DMS79 (cell line): ENCODE results near the gene RDX.
"Not testable (repeated sequence)": the region's sequence is repeated elsewhere in the genome, so short reads cannot be mapped to it uniquely, and the experiment has no call there.

ENCODE experiments used
- DNase-seq: peaks from one replicate; lab custom pipeline; 2025; lab: John Stamatoyannopoulos, UW

Gene RDX

DNA sequence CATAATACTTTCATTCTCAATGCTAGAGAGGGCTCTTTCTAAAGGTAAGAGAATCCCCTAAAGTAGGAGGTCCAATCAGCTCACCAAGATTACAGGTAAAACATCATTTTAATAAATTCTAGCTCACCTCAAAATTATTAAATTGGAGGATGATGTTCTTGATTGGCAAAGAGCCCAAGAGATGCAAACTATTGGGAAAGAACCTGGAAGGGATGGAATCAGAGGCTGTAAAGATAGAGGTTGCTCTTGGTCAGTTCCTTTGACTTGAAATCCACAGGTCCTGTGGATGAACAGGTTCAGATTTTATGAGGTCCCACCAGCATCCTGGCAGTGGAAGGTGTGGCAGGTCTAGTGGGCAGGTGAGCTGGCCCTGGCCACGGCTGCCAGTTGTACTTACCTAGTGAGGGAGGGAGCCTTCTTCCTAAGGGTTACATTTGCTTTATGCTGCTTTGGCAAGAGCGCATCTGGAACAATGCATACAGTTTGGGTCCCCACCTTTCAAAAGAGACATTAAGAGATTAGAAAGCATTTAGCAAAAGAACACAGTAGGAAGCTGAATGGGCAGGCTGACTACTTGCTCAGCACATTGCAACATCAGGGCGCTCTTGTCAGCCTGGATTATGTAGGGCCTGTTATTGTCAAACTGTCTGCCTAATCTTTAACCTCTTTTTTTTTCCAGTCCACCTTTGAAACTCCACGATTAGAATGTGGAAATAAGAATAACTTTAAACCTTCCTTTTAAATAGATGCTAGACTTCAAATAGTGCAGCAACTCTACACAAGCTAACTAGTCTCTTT is 97.0 kb downstream of the RDX start:
- no peak for DNase-seq

DNA sequence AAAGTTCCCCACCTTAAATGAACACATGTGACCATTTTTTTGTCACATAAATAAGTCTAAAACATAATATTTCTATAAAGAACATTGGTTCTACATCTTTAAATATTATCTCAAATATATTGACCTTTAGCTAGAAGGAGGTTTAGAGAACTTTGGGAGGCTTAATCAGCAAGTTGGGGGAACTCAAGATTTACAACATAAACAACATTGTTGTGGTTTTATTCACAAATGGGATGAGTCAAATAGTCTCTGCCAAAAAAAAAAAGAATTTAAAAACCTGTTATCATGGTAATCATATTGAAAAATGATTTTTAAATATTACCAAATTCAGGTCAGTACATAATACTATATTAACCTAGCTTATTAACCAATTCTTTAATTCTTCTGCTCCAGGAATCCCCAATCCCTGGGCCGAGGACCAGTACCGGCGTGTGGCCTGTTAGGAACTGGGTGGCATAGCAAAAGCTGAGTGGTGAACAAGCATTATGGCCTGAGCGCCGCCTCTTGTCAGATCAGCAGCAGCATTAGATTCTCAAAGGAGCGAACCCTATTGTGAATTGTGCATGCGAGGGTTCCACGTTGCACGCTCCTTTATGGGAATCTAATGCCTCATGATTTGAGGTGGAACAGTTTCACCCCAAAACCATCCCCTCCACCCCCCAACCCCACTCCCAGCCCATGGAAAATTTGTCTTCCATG is 98.2 kb downstream of the RDX start:
- no peak for DNase-seq

DNA sequence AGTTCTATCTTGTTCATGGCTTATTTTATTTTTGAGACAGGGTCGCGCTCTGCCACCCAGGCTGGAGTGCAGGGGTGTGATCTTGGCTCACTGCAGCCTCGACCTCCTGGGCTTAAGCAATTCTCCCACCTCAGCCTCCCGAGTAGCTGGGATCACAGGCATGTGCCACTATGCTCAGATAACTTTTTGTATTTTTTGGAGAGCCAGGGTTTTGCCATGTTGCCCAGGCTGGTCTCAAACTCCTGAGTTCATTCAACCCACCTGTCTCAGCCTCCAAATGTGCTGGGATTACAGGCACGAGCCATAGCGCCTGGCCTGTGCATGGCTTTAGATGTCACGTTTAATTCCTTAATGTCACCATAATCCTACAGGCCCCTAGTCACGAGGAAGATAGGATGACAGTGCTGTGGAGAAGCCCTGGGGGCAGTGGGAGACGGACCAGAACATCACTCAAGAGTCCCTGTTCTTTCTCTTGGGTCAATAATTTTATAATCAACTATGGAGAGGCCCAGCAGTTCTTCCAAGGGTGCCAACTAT is 99.5 kb downstream of the RDX start:
- no peak for DNase-seq

DNA sequence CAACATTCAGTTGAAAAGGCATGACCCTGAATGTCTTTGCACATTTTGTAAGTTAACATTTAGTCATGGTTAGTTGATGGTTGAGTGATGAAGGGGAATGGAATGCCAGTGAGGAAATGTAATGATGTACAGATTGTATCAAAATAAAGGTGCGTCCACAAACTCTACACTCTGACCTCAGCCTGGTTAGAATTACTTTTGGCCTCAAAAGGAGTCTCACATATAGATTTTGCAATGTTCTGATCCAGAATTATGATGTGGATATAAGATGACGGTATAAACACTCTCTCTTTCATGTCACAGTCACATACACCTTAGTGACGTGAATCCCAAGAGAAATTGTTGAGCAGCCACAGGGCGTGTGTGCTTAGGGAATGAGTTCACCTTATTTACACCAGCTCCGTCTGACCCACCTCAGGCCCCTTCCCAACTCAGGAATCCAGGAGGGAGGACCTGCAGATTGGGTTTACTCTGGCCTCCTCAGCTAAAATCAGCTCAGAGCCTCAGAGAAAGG is 100.1 kb downstream of the RDX start:
- DNase-seq: no peak

DNA sequence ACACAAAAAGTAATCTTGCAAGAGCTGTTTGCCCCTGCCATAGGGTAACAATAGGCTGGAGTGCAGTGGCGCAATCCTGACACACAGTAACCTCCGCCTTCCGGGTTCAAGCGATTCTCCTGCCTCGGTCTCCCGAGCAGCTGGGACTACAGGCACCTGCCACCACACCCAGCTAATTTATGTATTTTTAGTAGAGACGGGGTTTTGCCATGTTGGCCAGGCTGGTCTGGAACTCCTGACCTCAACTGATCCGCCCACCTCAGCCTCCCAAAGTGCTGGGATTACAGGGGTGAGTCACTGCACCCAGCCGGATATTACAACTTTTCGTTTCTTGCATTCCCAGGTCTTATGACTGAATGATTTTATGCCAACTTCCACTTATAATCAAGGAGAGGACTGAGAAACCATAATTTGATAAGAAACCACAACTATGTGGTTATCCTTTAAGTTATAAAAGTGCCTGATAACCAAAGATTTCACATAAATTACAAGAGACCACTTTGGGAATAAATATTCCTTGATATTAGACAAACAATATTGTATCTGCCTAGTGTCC is 102.1 kb downstream of the RDX start:
- not testable (repeated sequence) for DNase-seq

DNA sequence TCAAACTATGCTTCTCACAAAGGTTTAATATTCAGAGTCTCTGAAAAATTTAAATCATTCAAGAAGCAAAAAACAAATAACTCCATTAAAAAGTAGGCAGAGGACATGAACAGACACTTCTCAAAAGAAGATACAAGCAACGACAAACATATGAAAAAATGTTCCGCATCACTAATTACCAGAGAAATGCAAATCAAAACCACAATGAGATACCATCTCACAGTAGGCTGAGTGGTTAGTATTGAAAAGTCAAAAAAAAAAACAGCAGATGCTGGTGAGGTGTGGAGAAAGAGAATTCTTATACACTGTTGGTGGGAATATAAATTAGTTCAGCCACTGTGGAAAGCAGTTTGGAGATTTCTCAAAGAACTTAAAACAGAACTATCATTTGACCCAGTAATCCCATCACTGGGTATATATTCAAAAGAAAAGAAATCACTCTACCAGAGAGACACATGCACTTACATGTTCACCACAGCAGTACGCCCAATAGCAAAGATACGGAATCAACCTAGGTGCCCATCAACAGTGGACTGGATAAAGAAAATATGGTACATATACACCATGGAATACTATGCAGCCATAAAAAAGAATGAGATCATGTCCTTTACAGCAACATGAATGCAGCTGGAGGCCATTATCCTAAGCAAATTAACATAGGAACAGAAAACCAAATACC is 103.7 kb downstream of the RDX start:
- not testable (repeated sequence) for DNase-seq

DNA sequence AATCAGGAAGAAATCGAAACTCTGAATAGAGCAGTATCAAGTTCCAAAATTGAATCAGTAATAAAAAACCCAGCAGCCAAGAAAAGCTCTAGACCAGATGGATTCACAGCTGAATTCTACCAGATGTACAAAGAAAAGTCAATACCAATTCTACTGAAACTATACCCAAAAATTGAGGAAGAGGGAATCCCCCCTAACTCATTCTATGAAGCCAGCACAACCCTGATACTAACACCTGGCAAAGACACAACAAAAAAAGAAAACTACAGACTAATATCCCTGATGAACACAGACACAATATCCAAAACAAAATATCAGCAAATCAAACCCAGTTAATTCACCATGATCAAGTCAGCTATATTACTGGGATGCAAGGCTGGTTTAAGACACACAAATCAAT is 105.5 kb downstream of the RDX start:
- DNase-seq: no peak

DNA sequence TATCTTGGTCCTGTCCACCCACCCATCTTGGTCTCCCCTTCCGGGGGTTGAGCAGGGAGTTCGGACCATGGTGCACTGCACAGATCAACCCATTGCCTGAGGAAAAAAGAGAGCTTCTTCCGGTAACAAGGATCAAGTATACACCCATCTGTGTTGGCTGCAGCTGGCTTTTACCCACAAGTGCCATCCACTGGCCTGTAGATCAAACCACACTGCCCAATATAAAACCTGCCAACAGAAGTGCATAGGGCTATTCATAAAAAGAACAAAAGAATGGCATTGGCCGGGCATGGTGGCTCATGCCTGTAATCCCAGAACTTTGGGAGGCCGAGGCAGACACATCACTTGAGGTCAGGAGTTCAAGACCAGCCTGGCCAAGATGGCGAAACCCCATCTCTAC is 108.7 kb downstream of the RDX start:
- DNase-seq: no peak

DNA sequence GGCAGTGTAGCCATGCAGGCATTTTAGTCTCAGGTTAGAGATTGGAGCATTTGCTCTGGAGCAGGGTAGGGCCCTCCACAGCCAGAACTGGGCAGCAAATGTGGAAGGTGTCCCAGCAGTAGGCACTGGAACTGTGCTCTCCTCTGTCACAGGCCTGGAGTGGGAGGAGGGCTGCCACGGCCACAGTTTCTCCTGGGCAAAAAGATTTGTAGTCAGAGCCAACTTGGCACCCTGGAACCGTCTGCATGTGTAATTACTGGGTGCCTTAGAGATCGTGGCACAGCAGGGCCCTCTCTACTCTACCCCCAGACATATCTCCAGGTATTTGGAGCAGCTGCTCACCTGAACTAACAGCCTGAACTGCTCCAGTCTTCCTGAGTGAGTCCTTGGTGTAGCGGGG is 109.5 kb downstream of the RDX start:
- no peak for DNase-seq

DNA sequence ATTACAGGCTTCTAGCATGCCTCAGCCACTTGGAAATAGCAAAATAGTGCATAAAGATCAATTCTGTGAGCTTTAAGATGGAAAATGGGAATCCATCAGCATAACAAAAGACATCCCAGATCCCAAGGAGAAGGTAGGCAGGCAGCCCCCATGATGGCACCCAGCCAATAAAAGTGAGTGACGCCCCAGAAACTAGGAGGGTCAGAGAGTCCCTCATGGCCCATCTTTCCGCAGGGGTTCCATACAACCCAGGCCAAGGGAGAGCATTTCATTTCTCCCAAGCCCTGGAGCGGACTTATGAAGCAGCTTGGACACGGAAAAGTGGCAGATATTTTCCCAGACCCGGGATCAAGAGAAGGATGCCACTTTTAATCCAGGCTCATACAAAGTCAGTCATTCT is 110.0 kb downstream of the RDX start:
- DNase-seq: no peak

DNA sequence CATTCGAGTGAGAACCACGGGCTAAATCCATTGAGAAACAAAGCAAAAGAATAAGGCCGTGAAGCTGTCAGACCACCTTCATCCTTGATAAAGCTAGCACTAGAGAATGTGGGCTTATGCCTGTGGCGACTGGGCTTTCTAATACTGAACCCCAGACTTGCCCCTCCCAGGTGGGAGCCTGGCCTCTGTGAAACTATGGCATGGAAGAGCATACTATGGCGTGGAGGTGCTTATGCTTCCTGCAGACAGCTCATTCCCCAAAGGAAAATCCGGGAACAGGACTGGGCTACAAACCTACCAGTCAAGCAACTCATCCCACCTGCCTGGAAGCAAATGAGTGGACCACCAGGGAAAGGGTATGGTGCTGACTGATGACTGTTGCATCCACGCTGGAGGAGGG is 110.8 kb downstream of the RDX start:
- DNase-seq: no peak

DNA sequence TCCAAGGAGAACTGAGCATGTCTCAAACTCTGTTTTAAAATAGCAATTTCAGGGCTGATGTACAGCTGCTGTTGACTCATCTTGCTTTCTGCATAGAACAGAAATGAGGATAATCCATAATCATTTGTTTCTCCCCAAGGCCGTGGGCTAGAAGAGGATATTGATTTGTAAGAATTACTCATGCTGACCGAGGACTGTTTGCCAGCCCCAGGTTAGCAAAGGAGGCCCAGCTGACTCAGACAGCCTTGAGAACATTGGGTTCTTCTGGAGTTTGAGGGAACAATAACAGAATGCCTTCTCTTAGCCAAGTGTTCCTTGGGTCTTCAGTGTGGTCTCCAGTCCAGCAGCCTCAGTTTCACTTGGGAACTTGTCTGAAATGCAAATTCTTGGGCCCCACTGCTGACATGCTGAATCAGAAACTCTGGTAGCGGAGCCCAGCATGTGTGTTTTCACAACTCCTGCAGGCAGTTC is 111.3 kb downstream of the RDX start:
- no peak for DNase-seq

DNA sequence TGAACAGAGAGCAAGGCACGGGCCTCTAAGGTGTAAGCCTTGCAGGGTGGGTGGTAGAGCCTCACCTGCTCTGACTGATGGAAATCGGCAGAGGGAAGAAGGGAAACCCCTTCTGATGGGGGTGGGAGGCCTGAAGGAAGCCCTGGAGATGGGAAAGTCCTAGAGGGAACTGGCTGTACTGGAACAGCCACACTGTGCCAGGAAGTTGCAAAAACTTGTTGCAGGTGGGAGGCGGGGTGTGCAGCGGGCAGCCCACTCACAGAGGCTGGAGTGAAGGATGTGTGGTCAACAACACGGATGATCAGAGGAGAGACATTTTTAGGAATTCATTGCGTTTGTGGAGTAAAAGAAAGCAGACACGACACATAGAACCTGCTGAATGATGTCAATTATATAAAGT is 112.0 kb downstream of the RDX start:
- no peak for DNase-seq

DNA sequence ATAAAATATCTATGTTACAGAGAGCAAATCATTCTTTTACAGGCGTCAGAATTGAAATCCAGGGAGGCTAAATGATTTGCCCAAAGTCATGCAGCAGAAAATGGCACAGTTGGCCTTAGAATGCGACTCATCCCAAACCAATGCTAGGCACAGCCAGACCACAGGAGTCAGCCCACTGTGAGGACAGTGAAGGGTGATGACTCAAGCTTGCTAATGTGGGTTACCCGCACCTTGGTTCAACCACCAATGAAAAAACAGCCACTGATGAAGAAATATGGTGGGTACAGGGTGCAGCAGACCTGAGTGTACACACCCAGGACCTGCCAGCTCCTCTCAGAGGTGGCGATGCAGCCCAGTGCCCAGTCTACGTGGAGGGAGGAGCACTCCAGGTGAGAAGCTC is 113.5 kb downstream of the RDX start:
- no peak for DNase-seq

DNA sequence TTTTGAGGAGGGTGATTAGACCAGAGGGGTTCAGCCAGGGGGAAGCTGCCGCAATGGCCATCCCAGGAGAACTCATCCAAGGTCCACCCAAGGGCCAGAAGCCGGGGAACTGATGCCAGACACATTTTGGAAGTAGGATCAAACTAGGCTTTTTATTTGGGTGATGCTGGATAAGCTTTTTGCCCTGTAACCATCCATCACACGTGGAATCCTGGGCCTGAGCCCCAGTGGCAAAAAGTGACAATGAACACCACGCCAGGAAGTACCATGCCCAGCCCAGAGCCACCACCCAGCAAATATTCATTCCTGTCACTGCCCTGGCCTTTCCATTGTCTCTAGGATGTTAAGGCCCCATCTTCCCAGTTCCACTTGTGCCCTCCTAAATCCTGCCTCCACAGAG is 117.3 kb downstream of the RDX start:
- DNase-seq: no peak

DNA sequence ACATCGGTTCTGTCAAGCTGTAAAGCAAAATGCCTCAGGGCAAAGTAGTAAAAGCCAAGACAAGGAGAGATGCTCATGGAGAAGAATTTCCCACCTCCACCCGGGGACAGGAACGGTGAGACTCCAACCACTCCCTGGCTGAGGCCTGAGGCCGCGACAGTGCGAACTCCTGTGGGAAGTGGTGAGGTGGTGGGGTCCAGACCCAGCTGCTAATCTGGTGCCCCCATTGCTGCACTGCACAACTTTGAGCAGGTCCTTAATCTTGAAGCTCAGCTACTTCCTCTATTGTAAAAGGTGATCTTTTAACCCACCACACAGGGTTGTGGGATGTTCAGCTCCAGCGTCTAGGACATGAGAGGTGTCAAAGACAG is 119.3 kb downstream of the RDX start:
- DNase-seq: no peak

DNA sequence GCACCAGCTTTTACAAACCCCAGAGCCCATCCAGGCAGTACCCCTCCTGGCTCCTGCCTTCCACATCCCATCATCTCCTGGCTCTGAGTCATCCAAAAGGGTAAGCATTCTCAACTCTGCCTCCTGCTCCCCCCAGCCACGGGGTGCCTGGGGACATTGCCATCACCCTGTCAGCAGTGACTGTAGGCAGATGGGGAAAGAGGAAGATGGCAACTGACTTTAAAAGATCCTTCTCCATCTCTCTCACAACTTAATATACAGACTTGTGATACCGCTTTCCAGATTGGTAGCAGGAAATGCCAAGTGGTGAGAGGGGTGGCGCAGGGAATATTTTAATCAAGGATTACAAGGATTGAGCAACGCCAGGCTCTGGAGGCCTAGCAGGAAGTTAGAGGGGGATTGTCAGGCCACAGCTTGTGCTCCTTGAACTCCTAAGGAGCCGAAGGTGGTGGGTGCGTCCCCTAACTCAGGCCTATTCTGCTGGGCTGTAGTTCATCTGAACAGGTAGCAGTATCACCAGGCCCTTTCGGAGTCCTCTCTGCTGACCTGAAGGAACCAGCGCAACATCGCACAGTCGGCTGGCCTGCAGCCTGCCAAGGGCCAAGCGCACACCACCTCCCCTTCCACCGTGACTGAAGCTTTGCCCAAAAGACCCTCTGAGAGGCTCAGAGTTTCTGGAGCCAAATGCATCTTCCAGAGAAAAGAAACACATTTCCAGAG is 119.9 kb downstream of the RDX start:
- DNase-seq: no peak

DNA sequence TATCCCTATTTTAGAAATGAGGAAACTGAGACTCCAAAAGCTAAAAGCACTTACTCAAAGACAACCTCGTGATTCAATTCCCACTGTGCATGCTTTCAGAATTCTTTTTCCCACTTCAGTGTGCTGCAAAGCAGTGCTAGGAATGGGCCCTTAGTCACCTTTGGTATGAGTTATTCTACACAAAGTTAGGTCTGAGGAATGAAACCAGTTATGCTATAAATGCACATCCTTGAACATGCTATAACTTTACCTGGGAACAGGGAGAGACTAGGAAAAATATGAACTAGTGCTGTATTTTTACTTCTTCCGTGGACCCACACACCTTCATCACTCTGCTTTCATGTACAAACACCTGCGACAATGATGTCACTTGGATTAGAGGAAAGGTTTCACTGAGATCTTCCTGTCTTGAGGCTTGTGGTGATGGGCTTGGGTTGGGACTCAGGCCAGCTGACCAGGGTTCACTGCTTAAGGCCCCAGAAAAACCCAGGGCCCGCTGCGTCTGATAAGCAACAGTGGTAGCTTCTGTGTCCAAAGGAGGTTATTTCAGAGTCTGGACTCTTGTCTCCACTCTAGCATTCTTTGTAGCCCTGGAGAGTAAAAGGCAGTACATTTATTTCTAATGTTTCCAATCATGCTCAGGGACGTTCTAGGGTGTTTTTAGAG is 121.6 kb downstream of the RDX start:
- no peak for DNase-seq

DNA sequence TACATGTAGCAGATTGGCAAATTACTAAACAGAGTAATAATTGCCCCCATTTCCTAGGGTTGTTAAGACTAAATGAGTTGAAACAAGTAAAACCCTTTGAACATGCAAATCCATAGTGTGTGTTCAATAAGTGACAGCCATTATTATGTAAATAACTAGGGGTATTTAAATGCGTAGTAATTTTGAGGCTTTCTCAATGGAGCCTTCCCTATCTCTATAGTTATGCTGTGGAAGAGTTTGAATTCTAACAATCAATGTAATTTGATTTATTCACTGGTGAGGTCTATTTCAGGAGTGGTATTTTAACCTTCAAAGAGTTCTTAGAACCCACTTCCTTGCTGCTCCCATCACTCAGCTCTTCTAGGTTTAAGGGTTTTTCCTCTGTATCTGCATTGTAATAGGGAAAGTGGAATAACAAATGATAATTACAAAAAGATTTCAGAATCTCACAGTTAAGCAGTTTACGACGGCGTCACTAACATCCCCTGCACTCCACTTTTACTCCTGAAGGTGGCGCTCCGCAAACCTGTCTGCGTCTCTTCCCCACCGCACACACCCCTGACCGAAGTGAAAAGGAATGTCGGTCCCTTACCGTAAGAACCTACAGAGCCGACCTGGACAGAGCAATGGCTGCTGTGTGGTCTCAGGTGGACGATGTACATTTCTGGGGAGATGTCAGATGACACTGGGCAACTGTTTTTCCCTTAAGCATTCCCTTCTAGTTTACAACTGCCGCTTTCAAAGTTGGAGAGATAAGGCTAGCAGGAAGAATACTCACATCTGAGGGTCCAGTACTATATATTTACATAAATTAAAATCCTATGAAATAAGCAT is 122.4 kb downstream of the RDX start:
- no peak for DNase-seq

DNA sequence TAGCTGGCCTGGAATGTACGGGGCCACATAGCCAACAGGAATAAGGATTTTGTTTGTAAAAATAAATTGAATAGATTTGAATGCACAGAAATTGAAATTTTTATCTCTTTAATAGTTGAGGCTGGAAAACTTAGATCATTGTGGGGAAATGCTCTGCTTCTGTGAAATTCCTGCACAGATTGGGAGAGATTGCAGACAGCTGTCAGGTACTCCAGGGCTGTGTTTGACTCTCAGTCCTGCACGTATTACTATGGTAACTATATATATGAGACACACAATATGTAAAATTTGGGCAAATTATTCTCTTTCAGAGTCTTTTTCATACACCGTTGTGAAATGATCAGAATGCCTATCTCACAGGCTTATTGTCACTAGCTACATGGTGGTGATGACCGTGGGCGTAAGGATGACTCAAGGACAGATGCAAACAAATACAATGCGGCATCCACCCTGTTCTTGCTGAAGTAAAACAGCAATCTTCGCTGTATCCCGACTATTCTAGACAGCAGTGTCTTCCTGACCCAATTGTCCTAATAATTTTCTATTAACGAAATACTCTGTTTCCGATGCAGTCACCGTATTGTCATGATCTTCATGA is 123.8 kb downstream of the RDX start:
- no peak for DNase-seq
